ENCODE measurements around the gene SVEP1. TPM values are rescaled to one million over a fixed set of nuclear protein-coding genes. Genes with fewer than 3 reads are reported as not detected.
"Not testable (repeated sequence)": the region's sequence is repeated elsewhere in the genome, so short reads cannot be mapped to it uniquely, and the experiment has no call there.

SVEP1 gene
- total RNA-seq, 1 donor from 2014 or later = 6.7 TPM

GRCh38 chr9:110405858-110406443 lies 173.6 kb downstream of the SVEP1 start:
- no peak for DNase-seq (ENCODE audit: low spot score)
- intact Hi-C loops (cut with DNase I) = no loop called here

GRCh38 chr9:110404473-110404872 lies 175.1 kb downstream of the SVEP1 start:
- intact Hi-C loops (cut with DNase I) = no loop called here
- no peak for DNase-seq (ENCODE audit: low spot score)

- intact Hi-C loops (cut with DNase I) = no loop called here
- DNase-seq (ENCODE audit: low spot score) = no peak
Observed at GRCh38 chr9:110399983-110400382, 179.6 kb downstream of the SVEP1 start.

GRCh38 chr9:110398992-110399391 lies 180.5 kb downstream of the SVEP1 start:
- intact Hi-C loops (cut with DNase I); DNase-seq (ENCODE audit: low spot score): not testable (repeated sequence)

GRCh38 chr9:110391826-110392485 lies 187.6 kb downstream of the SVEP1 start:
- no peak for DNase-seq (ENCODE audit: low spot score)
- intact Hi-C loops (cut with DNase I) = no loop called here

- DNase-seq (ENCODE audit: low spot score) = no peak
- intact Hi-C loops (cut with DNase I) = no loop called here
Observed at GRCh38 chr9:110389148-110389750, 190.3 kb downstream of the SVEP1 start.

- intact Hi-C loops (cut with DNase I) = no loop called here
- no peak for DNase-seq (ENCODE audit: low spot score)
Observed at GRCh38 chr9:110383491-110383890, 196.1 kb downstream of the SVEP1 start.

GRCh38 chr9:110382731-110383130 lies 196.8 kb downstream of the SVEP1 start:
- intact Hi-C loops (cut with DNase I) = no loop called here
- DNase-seq (ENCODE audit: low spot score) = no peak

GRCh38 chr9:110371411-110372007 lies 208.0 kb downstream of the SVEP1 start:
- no peak for DNase-seq (ENCODE audit: low spot score)

GRCh38 chr9:110370315-110370714 lies 209.2 kb downstream of the SVEP1 start:
- intact Hi-C loops (cut with DNase I) = no loop called here
- no peak for DNase-seq (ENCODE audit: low spot score)

More at GRCh38 chr9:110371411-110372007, 208.0 kb downstream of the SVEP1 start:
- intact Hi-C loops (cut with DNase I) = no loop called here

- DNase-seq (ENCODE audit: low spot score) = no peak
- intact Hi-C loops (cut with DNase I) = no loop called here
Observed at GRCh38 chr9:110364451-110364850, 215.1 kb downstream of the SVEP1 start.

- DNase-seq (ENCODE audit: low spot score); intact Hi-C loops (cut with DNase I): not testable (repeated sequence)
Observed at GRCh38 chr9:110358992-110359391, 220.5 kb downstream of the SVEP1 start.

- DNase-seq (ENCODE audit: low spot score) = no peak
- intact Hi-C loops (cut with DNase I) = no loop called here
Observed at GRCh38 chr9:110357505-110357904, 222.0 kb downstream of the SVEP1 start.

- intact Hi-C loops (cut with DNase I) = no loop called here
- DNase-seq (ENCODE audit: low spot score) = no peak
Observed at GRCh38 chr9:110356639-110357395, 222.7 kb downstream of the SVEP1 start.

GRCh38 chr9:110355911-110356310 lies 223.6 kb downstream of the SVEP1 start:
- intact Hi-C loops (cut with DNase I) = no loop called here
- DNase-seq (ENCODE audit: low spot score) = no peak

GRCh38 chr9:110351009-110351467 lies 228.5 kb downstream of the SVEP1 start:
- no peak for DNase-seq (ENCODE audit: low spot score)

GRCh38 chr9:110346325-110346724 lies 233.2 kb downstream of the SVEP1 start:
- intact Hi-C loops (cut with DNase I) = no loop called here

More at GRCh38 chr9:110351009-110351467, 228.5 kb downstream of the SVEP1 start:
- intact Hi-C loops (cut with DNase I) = no loop called here

GRCh38 chr9:110344821-110345220 lies 234.7 kb downstream of the SVEP1 start:
- no peak for DNase-seq (ENCODE audit: low spot score)
- intact Hi-C loops (cut with DNase I) = no loop called here

More at GRCh38 chr9:110346325-110346724, 233.2 kb downstream of the SVEP1 start:
- DNase-seq (ENCODE audit: low spot score) = no peak

- intact Hi-C loops (cut with DNase I) = no loop called here
- DNase-seq (ENCODE audit: low spot score) = no peak
Observed at GRCh38 chr9:110343551-110343950, 236.0 kb downstream of the SVEP1 start.

- intact Hi-C loops (cut with DNase I) = no loop called here
Observed at GRCh38 chr9:110340306-110340705, 239.2 kb downstream of the SVEP1 start.

More at GRCh38 chr9:110340306-110340705, 239.2 kb downstream of the SVEP1 start:
- no peak for DNase-seq (ENCODE audit: low spot score)

All from cardiac septum (tissue), 1 donor.